Endothelial cell of umbilical vein (primary cell): ENCODE measurements around the gene SS18L1. TPM values are rescaled to one million over a fixed set of nuclear protein-coding genes. Genes with fewer than 3 reads are reported as not detected.

Experiments used
- BruUV-seq: library from RNA; stranded (reverse); fragments of 400-500 nt; replicated peaks from 2 replicates; lab custom pipeline; 2021; lab: Mats Ljungman, UMichigan
- CTCF ChIA-PET: fragments of 300-600, 350-600 bp; sonication (Branson Sonifier 250); formaldehyde crosslinking; loops from one replicate; lab custom pipeline; 2021; ENCODE audit warnings: antibody characterized with exemption, inconsistent platforms; lab: Charles Lee
- POLR2A ChIA-PET: fragments of 300-600, 350-600 bp; sonication (Branson Sonifier 250); formaldehyde crosslinking; loops from one replicate; lab custom pipeline; 2021; ENCODE audit warnings: antibody characterized with exemption, inconsistent platforms; lab: Charles Lee
- DNase-seq: peaks from one replicate; pipeline ENCODE4 v3.0.0-alpha.2; 2011; ENCODE audit warnings: low read depth, low spot score
- FAIRE-seq: peaks from 2 replicates; lab custom pipeline; 2011; peaks lifted over from hg19 to GRCh38; lab: Jason Lieb, UNC
- H2AFZ ChIP-seq: 2 replicates; pipeline ENCODE4 v1.6.0; 2012; ENCODE audit warnings: low read depth, low read length, control low read depth, inconsistent platforms
- H3K27ac ChIP-seq: 2 replicates; pipeline ENCODE4 v1.5.1; 2011; ENCODE audit warnings: low read depth, mild to moderate bottlenecking, control low read depth, low read length, moderate library complexity; ENCODE audit not compliant: insufficient read depth
- H3K27me3 ChIP-seq, 2 experiments: 2 replicates each; pipeline versions ENCODE4 v1.6.0 to v1.6.1; 2011; ENCODE audit warnings: low read length in 2 of 2, mixed read lengths in 1 of 2; ENCODE audit not compliant: control insufficient read depth in 2 of 2, insufficient read depth in 2 of 2
- H3K36me3 ChIP-seq, 2 experiments: 2 replicates in 1 of 2; 3 replicates in 1 of 2; pipeline ENCODE4 v1.5.1; 2011; ENCODE audit warnings: low read length in 2 of 2, mild to moderate bottlenecking in 1 of 2, moderate library complexity in 1 of 2; ENCODE audit not compliant: control insufficient read depth in 2 of 2, insufficient read depth in 2 of 2; ENCODE audit errors: extremely low read depth in 1 of 2
- H3K4me1 ChIP-seq: 3 replicates; pipeline ENCODE4 v1.5.1; 2011; ENCODE audit warnings: mild to moderate bottlenecking, low read length; ENCODE audit not compliant: control insufficient read depth, insufficient read depth; ENCODE audit errors: extremely low read depth
- H3K4me2 ChIP-seq: 2 replicates; pipeline ENCODE4 v1.6.1; 2011; ENCODE audit warnings: low read length, control low read depth, mixed read lengths; ENCODE audit not compliant: insufficient read depth
- H3K4me3 ChIP-seq, 3 experiments: fragments of 200-600 bp in 1 of 3; sonication (generic), shearing (Covaris generic) in 1 of 3; replicated peaks in 1 of 3; 2 replicates each; pipeline ENCODE4 v1.5.1; 2011 to 2016; ENCODE audit warnings: control low read depth in 3 of 3, low read length in 3 of 3, mild to moderate bottlenecking in 2 of 3, inconsistent platforms in 1 of 3, low read depth in 1 of 3, moderate library complexity in 1 of 3; ENCODE audit not compliant: insufficient read depth in 1 of 3
- H3K79me2 ChIP-seq: 2 replicates; pipeline ENCODE4 v1.6.0; 2012; ENCODE audit warnings: low read length, inconsistent platforms; ENCODE audit not compliant: control insufficient read depth, insufficient read depth
- H3K9ac ChIP-seq: replicated peaks from 2 replicates; pipeline ENCODE3; 2011; ENCODE audit warnings: low read length, control low read depth; ENCODE audit not compliant: insufficient read depth; ENCODE audit errors: extremely low read depth
- H3K9me1 ChIP-seq: replicated peaks from 3 replicates; pipeline ENCODE4 v1.6.0; 2011; ENCODE audit warnings: mild to moderate bottlenecking, low read length; ENCODE audit not compliant: control insufficient read depth, insufficient read depth; ENCODE audit errors: extremely low read depth
- H3K9me3 ChIP-seq: replicated peaks from 2 replicates; pipeline ENCODE4 v1.5.1; 2012; ENCODE audit warnings: low read length, inconsistent platforms; ENCODE audit not compliant: control insufficient read depth, insufficient read depth
- H4K20me1 ChIP-seq: replicated peaks from 2 replicates; pipeline ENCODE3; 2011; ENCODE audit warnings: mild to moderate bottlenecking, low read length; ENCODE audit not compliant: control insufficient read depth, insufficient read depth; ENCODE audit errors: extremely low read depth
- CTCF ChIP-seq, 2 donors: IDR thresholded peaks; 1 replicate in 1 of 2; 2 replicates in 1 of 2; pipeline ENCODE4 v1.5.1; 2011; ENCODE audit warnings: low read length in 2 of 2, mild to moderate bottlenecking in 2 of 2, moderate library complexity in 2 of 2, control low read depth in 1 of 2, inconsistent platforms in 1 of 2, low read depth in 1 of 2; ENCODE audit not compliant: insufficient read depth in 1 of 2; ENCODE audit errors: extremely low read depth in 1 of 2
- EZH2 ChIP-seq: IDR thresholded peaks from 2 replicates; pipeline ENCODE4 v1.6.1; 2012; ENCODE audit warnings: borderline replicate concordance, low read depth, mild to moderate bottlenecking, moderate library complexity, low read length, inconsistent platforms; ENCODE audit not compliant: severe bottlenecking
- FOS ChIP-seq: IDR thresholded peaks from 2 replicates; pipeline ENCODE4 v1.6.1; 2011; ENCODE audit warnings: mild to moderate bottlenecking, low read length, moderate library complexity, borderline replicate concordance; ENCODE audit not compliant: insufficient read depth
- GATA2 ChIP-seq: IDR thresholded peaks from 2 replicates; pipeline ENCODE4 v1.7.0; 2011; ENCODE audit warnings: low read depth, mild to moderate bottlenecking, moderate library complexity, mixed read lengths, low read length; ENCODE audit not compliant: insufficient read length, insufficient read depth
- JUN ChIP-seq: IDR thresholded peaks from 2 replicates; pipeline ENCODE4 v1.6.1; 2011; ENCODE audit warnings: borderline replicate concordance, low read depth; ENCODE audit not compliant: insufficient read length, insufficient read depth
- MAX ChIP-seq: IDR thresholded peaks from 2 replicates; pipeline ENCODE4 v1.6.1; 2011; ENCODE audit not compliant: insufficient read depth, insufficient read length
- MYC ChIP-seq: IDR thresholded peaks from one replicate; pipeline ENCODE4 v1.6.1; 2011; ENCODE audit warnings: mild to moderate bottlenecking, low read depth, low read length
- POLR2A ChIP-seq: IDR thresholded peaks from 2 replicates; pipeline ENCODE4 v1.6.1; 2012; ENCODE audit warnings: low read depth, mild to moderate bottlenecking, control low read depth, low read length
- POLR2AphosphoS5 ChIP-seq: IDR thresholded peaks from 2 replicates; pipeline ENCODE4 v1.6.1; 2012; ENCODE audit warnings: low read depth, mild to moderate bottlenecking, control low read depth, low read length, moderate library complexity; ENCODE audit not compliant: insufficient read depth
- dilution Hi-C: fragments of 300-500 bp; cut with MboI; formaldehyde crosslinking; loops from one replicate; pipeline ENCODE4 v1.15.0; 2019; ENCODE audit warnings: low sequenced_read_pairs; ENCODE audit not compliant: extremely low pct_ligation_motif_present
- intact Hi-C: fragments of 100-400 bp; cut with micrococcal nuclease; formaldehyde crosslinking; loops from one replicate; pipeline ENCODE4 v1.10.0; 2022
- polyA plus RNA-seq, 4 experiments: library from polyadenylated mRNA; depleted of rRNA in 3 of 4; stranded (reverse) in 3 of 4; unstranded in 1 of 4; fragments of >200 nt; gene quantifications; 2 replicates each; pipeline versions ENCODE4 v1.2.1 to v1.2.3, GENCODE V29; 2011 to 2012; ENCODE audit warnings: missing spikeins in 1 of 4
- total RNA-seq: library from RNA; stranded (reverse); gene quantifications from 2 replicates; pipeline ENCODE4 v1.2.3, GENCODE V29; 2021

The SS18L1 gene
- total and polyA plus RNA-seq, 2 donors (not counting 3 experiments of a cell fraction or from before 2014, with no cell fraction given): 15.4 to 21.7 TPM

- no peak overlapping the region for H2AFZ ChIP-seq
- H3K9me1 ChIP-seq: no peaks in the 10 kb centered on the region
- H3K36me3 ChIP-seq: peaks cover 2 to 6% of the 10 kb centered on the region in 2 experiments
- H3K9ac ChIP-seq: no peak overlapping the region
- FAIRE-seq (peak; percentile 35), DNase-seq (no peak)
- H3K4me1 ChIP-seq: peaks cover 5% of the 10 kb centered on the region
- H3K4me2 ChIP-seq: no peak overlapping the region
- peaks cover 1% of the 10 kb centered on the region for H4K20me1 ChIP-seq
- POLR2A ChIA-PET: interaction anchor here (0.8 kb wide), 1 partner anchor 28 kb away, joined by 3 read pairs; the partner anchor contains the start of gene LSM14B
- H3K4me3 ChIP-seq: no peak overlapping the region
- no peaks in the 10 kb centered on the region for H3K27me3 ChIP-seq
- peaks cover 88% of the 10 kb centered on the region for H3K79me2 ChIP-seq
- CTCF ChIA-PET: interaction anchor here (0.7 kb wide), 1 partner anchor 138 kb away, joined by 3 read pairs; no protein-coding TSS in a partner anchor
- no peaks in the 10 kb centered on the region for H3K9me3 ChIP-seq
- BruUV-seq: no TSS peak
- H3K27ac ChIP-seq: no peak overlapping the region
- intact Hi-C loops: no loop called here
- dilution Hi-C loops: no loop called here
- no peak for TF ChIP-seq POLR2AphosphoS5
- no peak for TF ChIP-seq JUN
- no peak for TF ChIP-seq GATA2
- no peak for TF ChIP-seq FOS
- TF ChIP-seq MAX: no peak
- TF ChIP-seq EZH2: no peak
- TF ChIP-seq POLR2A: no peak
- no peak for TF ChIP-seq MYC
- no peak for TF ChIP-seq CTCF (IDR thresholded peaks at IDR 0.05; ENCODE audit: extremely low read depth in 1 of 2, insufficient read depth in 1 of 2, low read depth in 1 of 2, low read length in 2 of 2)
These were observed 6.2 kb downstream of the SS18L1 start for GRCh38 chr20:62149532-62150309.
